Subcutaneous adipose tissue (tissue), 4 donors: ENCODE results near the gene SPACA4. TPM values are rescaled to one million over a fixed set of nuclear protein-coding genes. Genes with fewer than 3 reads are reported as not detected.

ENCODE experiments used
- CTCF ChIP-seq: fragments of 450-650 bp; IDR thresholded peaks from one replicate; pipeline ENCODE4 v1.5.1; 2016; ENCODE audit warnings: low read depth, mild to moderate bottlenecking, control low read depth, antibody characterized with exemption, moderate library complexity
- total RNA-seq, 4 donors: library from RNA; depleted of rRNA; stranded (reverse); fragments of >200 nt; gene quantifications; one replicate each; pipeline ENCODE4 v1.1.0, GENCODE V29; 2016

SPACA4 gene
- total RNA-seq, 4 donors from 2014 or later = not detected

GRCh38 chr19:48646001-48646721 is 39.6 kb downstream of the SPACA4 start, which contains the start of gene CA11:
Gene CA11, minus strand, starts transcription at chr19:48646187. Its CDS starts 555 bp downstream, at chr19:48645632.
- TF ChIP-seq CTCF = no peak

- TF ChIP-seq CTCF = no peak
Observed at GRCh38 chr19:48646722-48647216, 40.2 kb downstream of the SPACA4 start.

GRCh38 chr19:48648134-48648533 is 41.6 kb downstream of the SPACA4 start:
- TF ChIP-seq CTCF = no peak

- TF ChIP-seq CTCF = no peak
Observed at GRCh38 chr19:48650974-48651682, 44.6 kb downstream of the SPACA4 start.

- no peak for TF ChIP-seq CTCF
Observed at GRCh38 chr19:48651683-48652048, 45.1 kb downstream of the SPACA4 start.

- no peak for TF ChIP-seq CTCF
Observed at GRCh38 chr19:48654299-48655059, 47.9 kb downstream of the SPACA4 start.
